Activated naive CD8-positive, alpha-beta T cell treated with anti-CD3 and anti-CD28 coated beads, Interleukin-2, amount 10 ng/mL, durations not matched to agents 7 days and 5 days (primary cell): ENCODE data around the gene RXFP3. TPM values are rescaled to one million over a fixed set of nuclear protein-coding genes. Genes with fewer than 3 reads are reported as not detected.

Experiments used
- ATAC-seq: fragments of 150-1000 bp; cut with Tn5 transposase; one replicate; pipeline ENCODE4 v1.10.0; 2021; ENCODE audit warnings: low read depth, moderate library complexity
- POLR2A ChIA-PET: fragments of 350-600 bp; sonication (Branson Sonifier 250); formaldehyde crosslinking; loops from one replicate; lab custom pipeline; 2021; ENCODE audit warnings: antibody characterized with exemption; lab: Charles Lee
- DNase-seq: peaks from one replicate; pipeline ENCODE4 v3.0.0; 2021
- H3K27ac Mint-ChIP-seq: one replicate; pipeline ENCODE4 v1.8.0; 2022; ENCODE audit warnings: mild to moderate bottlenecking, mixed read lengths
- H3K27me3 Mint-ChIP-seq: one replicate; pipeline ENCODE4 v1.8.0; 2022; ENCODE audit warnings: mild to moderate bottlenecking, moderate library complexity, mixed read lengths
- H3K36me3 Mint-ChIP-seq: one replicate; pipeline ENCODE4 v1.8.0; 2021; ENCODE audit warnings: mild to moderate bottlenecking, mixed read lengths
- H3K4me1 Mint-ChIP-seq: one replicate; pipeline ENCODE4 v1.8.0; 2021; ENCODE audit warnings: mixed read lengths
- H3K4me3 Mint-ChIP-seq: one replicate; pipeline ENCODE4 v1.8.0; 2022; ENCODE audit warnings: mild to moderate bottlenecking, moderate library complexity, mixed read lengths
- H3K9me3 Mint-ChIP-seq: one replicate; pipeline ENCODE4 v1.8.0; 2021; ENCODE audit warnings: mixed read lengths
- total RNA-seq, 2 experiments: library from RNA; stranded (reverse); gene quantifications; one replicate each; pipeline ENCODE4 v1.2.3, GENCODE V29; 2021

The RXFP3 gene
- total RNA-seq, 2 experiments from 2014 or later: not detected

- POLR2A ChIA-PET: no interaction called here
- Mint-ChIP-seq H3K27me3 (no peaks in the 10 kb centered on the region), H3K36me3 (no peaks in the 10 kb centered on the region), H3K4me1 (peaks cover 11% of the 10 kb centered on the region), H3K4me3 (no peak overlapping the region), H3K27ac (no peak overlapping the region), H3K9me3 (no peaks in the 10 kb centered on the region)
- ATAC-seq: no peak
- DNase-seq: no peak
Observed at GRCh38 chr5:33976307-33976706, 40.1 kb downstream of the RXFP3 start.

- Mint-ChIP-seq H3K27ac (no peak overlapping the region), H3K27me3 (no peaks in the 10 kb centered on the region), H3K4me1 (peaks cover 3% of the 10 kb centered on the region), H3K4me3 (no peak overlapping the region), H3K9me3 (no peaks in the 10 kb centered on the region), H3K36me3 (no peaks in the 10 kb centered on the region)
- DNase-seq (no peak), ATAC-seq (no peak)
- POLR2A ChIA-PET: no interaction called here
Observed at GRCh38 chr5:33978306-33978705, 42.1 kb downstream of the RXFP3 start.

GRCh38 chr5:33980030-33980429 is 43.8 kb downstream of the RXFP3 start:
- no peaks in the 10 kb centered on the region for H3K27me3 Mint-ChIP-seq
- no peak for ATAC-seq
- H3K9me3 Mint-ChIP-seq: no peaks in the 10 kb centered on the region
- POLR2A ChIA-PET: no interaction called here
- H3K4me1 Mint-ChIP-seq: no peaks in the 10 kb centered on the region
- no peak overlapping the region for H3K4me3 Mint-ChIP-seq
- H3K36me3 Mint-ChIP-seq: no peaks in the 10 kb centered on the region
- H3K27ac Mint-ChIP-seq: no peak overlapping the region
- no peak for DNase-seq

- peaks cover 4% of the 10 kb centered on the region for H3K36me3 Mint-ChIP-seq
- no peak overlapping the region for H3K27ac Mint-ChIP-seq
- H3K4me1 Mint-ChIP-seq: no peaks in the 10 kb centered on the region
- DNase-seq (no peak), ATAC-seq (no peak)
- no peaks in the 10 kb centered on the region for H3K9me3 Mint-ChIP-seq
- no peak overlapping the region for H3K4me3 Mint-ChIP-seq
- POLR2A ChIA-PET: no interaction called here
- no peaks in the 10 kb centered on the region for H3K27me3 Mint-ChIP-seq
Observed at GRCh38 chr5:33981408-33982162, 45.4 kb downstream of the RXFP3 start.

GRCh38 chr5:33984178-33984577 is 48.0 kb downstream of the RXFP3 start:
- H3K36me3 Mint-ChIP-seq: peaks cover 21% of the 10 kb centered on the region
- no peaks in the 10 kb centered on the region for H3K27me3 Mint-ChIP-seq
- peaks cover 3% of the 10 kb centered on the region for H3K9me3 Mint-ChIP-seq
- no peak overlapping the region for H3K27ac Mint-ChIP-seq
- H3K4me3 Mint-ChIP-seq: no peak overlapping the region
- no peaks in the 10 kb centered on the region for H3K4me1 Mint-ChIP-seq
- no peak for DNase-seq
- ATAC-seq: no peak
- POLR2A ChIA-PET: no interaction called here

GRCh38 chr5:33984671-33985124 is 48.5 kb downstream of the RXFP3 start, which contains the start of gene SLC45A2:
SLC45A2 (minus strand) TSS chr5:33984693; CDS start chr5:33984583, 110 bp downstream.
- DNase-seq: no peak
- H3K27ac Mint-ChIP-seq: no peak within 1 kb of the TSS
- H3K36me3 Mint-ChIP-seq: peaks cover 24% of the 10 kb centered on the region
- H3K4me1 Mint-ChIP-seq: no peaks in the 10 kb centered on the region
- H3K27me3 Mint-ChIP-seq: no peaks in the 10 kb centered on the region
- no peak for ATAC-seq
- no peak within 1 kb of the TSS for H3K4me3 Mint-ChIP-seq
- POLR2A ChIA-PET: no interaction called here
- peaks cover 3% of the 10 kb centered on the region for H3K9me3 Mint-ChIP-seq

GRCh38 chr5:33985447-33985846 is 49.3 kb downstream of the RXFP3 start:
- POLR2A ChIA-PET: no interaction called here
- no peak for ATAC-seq
- H3K4me1 Mint-ChIP-seq: no peaks in the 10 kb centered on the region

More at GRCh38 chr5:33985447-33985846, 49.3 kb downstream of the RXFP3 start:
- Mint-ChIP-seq H3K9me3 (peaks cover 3% of the 10 kb centered on the region), H3K27me3 (no peaks in the 10 kb centered on the region), H3K27ac (no peak overlapping the region), H3K4me3 (no peak overlapping the region), H3K36me3 (peaks cover 24% of the 10 kb centered on the region)
- DNase-seq: no peak

Other genes with a start within 250 kb of the RXFP3 start
- not detected for gene ADAMTS12, start 44.4 kb upstream of the RXFP3 start, total RNA-seq
- gene SLC45A2, start 48.3 kb downstream of the RXFP3 start, total RNA-seq: under 1 TPM in 1 of 2 experiments, not detected in 1; 0.40 TPM
- gene AMACR, start 71.7 kb downstream of the RXFP3 start, total RNA-seq: 1 to 10 TPM; 5.9 to 6.1 TPM
- gene C1QTNF3, start 106.8 kb downstream of the RXFP3 start, total RNA-seq: 1 to 10 TPM; 4.1 to 4.8 TPM